ENCODE results near the gene MAP7D3. TPM values are rescaled to one million over a fixed set of nuclear protein-coding genes. Genes with fewer than 3 reads are reported as not detected.

Gene MAP7D3
- total and polyA plus RNA-seq, 2 of the 8 experiments (the other 6 are each of a cell fraction or from before 2014, with no cell fraction given): 4.8 to 19.6 TPM

- no peak for TF ChIP-seq JUND (IDR thresholded peaks at IDR 0.05; ENCODE audit: low read length)
- no peak for TF ChIP-seq GTF2F1 (IDR thresholded peaks at IDR 0.05; ENCODE audit: borderline replicate concordance, low read depth, low read length)
- TF ChIP-seq SIN3A (conservative IDR thresholded peaks at IDR 0.05 in 1 of 2, IDR thresholded peaks at IDR 0.05 in 1 of 2; ENCODE audit: low read depth in 1 of 2, low read length in 2 of 2): no peak
Measured at GRCh38 chrX:136200466-136200865, 50.7 kb downstream of the MAP7D3 start (continued).
